ENCODE results near the gene GFI1B.

Gene GFI1B

GRCh38 chr9:132969783-132970182 lies 8.7 kb upstream of the GFI1B start:
- H3K4me3 ChIP-seq (ENCODE audit: low read depth, low read length) = no peak overlapping the region
- TF ChIP-seq, protein P1, sequence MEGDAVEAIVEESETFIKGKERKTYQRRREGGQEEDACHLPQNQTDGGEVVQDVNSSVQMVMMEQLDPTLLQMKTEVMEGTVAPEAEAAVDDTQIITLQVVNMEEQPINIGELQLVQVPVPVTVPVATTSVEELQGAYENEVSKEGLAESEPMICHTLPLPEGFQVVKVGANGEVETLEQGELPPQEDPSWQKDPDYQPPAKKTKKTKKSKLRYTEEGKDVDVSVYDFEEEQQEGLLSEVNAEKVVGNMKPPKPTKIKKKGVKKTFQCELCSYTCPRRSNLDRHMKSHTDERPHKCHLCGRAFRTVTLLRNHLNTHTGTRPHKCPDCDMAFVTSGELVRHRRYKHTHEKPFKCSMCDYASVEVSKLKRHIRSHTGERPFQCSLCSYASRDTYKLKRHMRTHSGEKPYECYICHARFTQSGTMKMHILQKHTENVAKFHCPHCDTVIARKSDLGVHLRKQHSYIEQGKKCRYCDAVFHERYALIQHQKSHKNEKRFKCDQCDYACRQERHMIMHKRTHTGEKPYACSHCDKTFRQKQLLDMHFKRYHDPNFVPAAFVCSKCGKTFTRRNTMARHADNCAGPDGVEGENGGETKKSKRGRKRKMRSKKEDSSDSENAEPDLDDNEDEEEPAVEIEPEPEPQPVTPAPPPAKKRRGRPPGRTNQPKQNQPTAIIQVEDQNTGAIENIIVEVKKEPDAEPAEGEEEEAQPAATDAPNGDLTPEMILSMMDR (IDR thresholded peaks at IDR 0.05; ENCODE audit: control insufficient read depth, extremely low read depth, insufficient read depth) = no peak
- no peak for DNase-seq (ENCODE audit: low read depth)

GRCh38 chr9:132970324-132971062 lies 8.0 kb upstream of the GFI1B start:
- no peak overlapping the region for H3K4me3 ChIP-seq (ENCODE audit: low read depth, low read length)
- TF ChIP-seq, protein P1 (IDR thresholded peaks at IDR 0.05; ENCODE audit: control insufficient read depth, extremely low read depth, insufficient read depth) = no peak
- DNase-seq (ENCODE audit: low read depth) = no peak

- DNase-seq (ENCODE audit: low read depth) = no peak
- H3K4me3 ChIP-seq (ENCODE audit: low read depth, low read length) = no peak overlapping the region
- TF ChIP-seq, protein P1 (IDR thresholded peaks at IDR 0.05; ENCODE audit: control insufficient read depth, extremely low read depth, insufficient read depth) = no peak
These were observed 5.3 kb upstream of the GFI1B start for GRCh38 chr9:132973166-132973565.

GRCh38 chr9:132973713-132974112 lies 4.8 kb upstream of the GFI1B start:
- no peak for DNase-seq (ENCODE audit: low read depth)
- H3K4me3 ChIP-seq (ENCODE audit: low read depth, low read length) = no peak overlapping the region
- TF ChIP-seq, protein P1 (IDR thresholded peaks at IDR 0.05; ENCODE audit: control insufficient read depth, extremely low read depth, insufficient read depth) = no peak

DNA sequence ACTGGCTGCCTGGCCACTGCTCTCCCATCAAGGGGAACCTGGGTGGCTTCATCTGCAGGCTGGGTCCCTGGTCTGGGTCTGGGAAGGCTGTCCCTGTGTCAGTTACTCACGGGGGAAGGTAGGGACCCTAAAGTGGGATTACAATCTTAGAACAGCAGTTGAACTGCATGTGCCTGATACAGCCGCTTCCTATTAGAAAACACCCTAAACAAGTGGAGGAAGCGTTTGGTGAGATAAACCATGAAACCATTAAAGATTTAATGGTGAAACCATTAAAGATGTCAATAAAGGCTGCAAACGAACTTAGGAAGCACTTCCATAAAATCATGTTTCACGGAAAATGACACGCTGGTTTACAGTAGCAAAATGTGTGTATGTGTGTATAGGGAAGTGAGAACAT lies 2.5 kb upstream of the GFI1B start:
- no peak overlapping the region for H3K4me3 ChIP-seq (ENCODE audit: low read depth, low read length)
- TF ChIP-seq, protein P1 (IDR thresholded peaks at IDR 0.05; ENCODE audit: control insufficient read depth, extremely low read depth, insufficient read depth) = no peak
- no peak for DNase-seq (ENCODE audit: low read depth)

GRCh38 chr9:132976571-132976970 lies 1.9 kb upstream of the GFI1B start:
- TF ChIP-seq, protein P1 (IDR thresholded peaks at IDR 0.05; ENCODE audit: control insufficient read depth, extremely low read depth, insufficient read depth) = no peak
- no peak overlapping the region for H3K4me3 ChIP-seq (ENCODE audit: low read depth, low read length)
- DNase-seq (ENCODE audit: low read depth) = no peak

DNA sequence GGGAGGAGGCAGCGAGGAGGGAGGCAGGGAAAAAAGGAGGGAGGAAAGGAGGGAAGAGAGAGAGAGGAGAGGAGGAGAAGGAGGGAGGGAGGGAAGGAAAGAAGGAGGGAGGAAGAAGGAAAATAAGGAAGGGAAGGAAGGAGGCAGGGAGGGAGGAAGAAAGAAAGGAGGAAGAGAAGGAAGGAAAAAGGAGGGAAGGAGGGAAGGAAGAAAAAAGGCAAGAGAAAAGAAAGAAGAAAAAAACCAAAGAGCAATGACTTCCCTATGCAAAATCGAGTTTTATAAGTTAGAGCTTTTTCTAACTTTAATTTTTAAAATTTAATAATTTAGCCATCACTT lies 413 bp upstream of the GFI1B start:
- TF ChIP-seq, protein P1 (IDR thresholded peaks at IDR 0.05; ENCODE audit: control insufficient read depth, extremely low read depth, insufficient read depth) = no peak
- H3K4me3 ChIP-seq (ENCODE audit: low read depth, low read length) = no peak overlapping the region
- DNase-seq (ENCODE audit: low read depth) = no peak
